Stimulated activated CD4-positive, alpha-beta T cell treated with anti-CD3 and anti-CD28 coated beads, Interleukin-2, amount 100 ng/mL, for 4 hours (primary cell): ENCODE results near the gene NCLN.
"Not testable (repeated sequence)": the region's sequence is repeated elsewhere in the genome, so short reads cannot be mapped to it uniquely, and the experiment has no call there.

Experiments used
- DNase-seq: peaks from one replicate; pipeline ENCODE4 v3.0.0-alpha.2; 2020; ENCODE audit warnings: low read depth

NCLN gene, protein sequence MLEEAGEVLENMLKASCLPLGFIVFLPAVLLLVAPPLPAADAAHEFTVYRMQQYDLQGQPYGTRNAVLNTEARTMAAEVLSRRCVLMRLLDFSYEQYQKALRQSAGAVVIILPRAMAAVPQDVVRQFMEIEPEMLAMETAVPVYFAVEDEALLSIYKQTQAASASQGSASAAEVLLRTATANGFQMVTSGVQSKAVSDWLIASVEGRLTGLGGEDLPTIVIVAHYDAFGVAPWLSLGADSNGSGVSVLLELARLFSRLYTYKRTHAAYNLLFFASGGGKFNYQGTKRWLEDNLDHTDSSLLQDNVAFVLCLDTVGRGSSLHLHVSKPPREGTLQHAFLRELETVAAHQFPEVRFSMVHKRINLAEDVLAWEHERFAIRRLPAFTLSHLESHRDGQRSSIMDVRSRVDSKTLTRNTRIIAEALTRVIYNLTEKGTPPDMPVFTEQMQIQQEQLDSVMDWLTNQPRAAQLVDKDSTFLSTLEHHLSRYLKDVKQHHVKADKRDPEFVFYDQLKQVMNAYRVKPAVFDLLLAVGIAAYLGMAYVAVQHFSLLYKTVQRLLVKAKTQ

DNA sequence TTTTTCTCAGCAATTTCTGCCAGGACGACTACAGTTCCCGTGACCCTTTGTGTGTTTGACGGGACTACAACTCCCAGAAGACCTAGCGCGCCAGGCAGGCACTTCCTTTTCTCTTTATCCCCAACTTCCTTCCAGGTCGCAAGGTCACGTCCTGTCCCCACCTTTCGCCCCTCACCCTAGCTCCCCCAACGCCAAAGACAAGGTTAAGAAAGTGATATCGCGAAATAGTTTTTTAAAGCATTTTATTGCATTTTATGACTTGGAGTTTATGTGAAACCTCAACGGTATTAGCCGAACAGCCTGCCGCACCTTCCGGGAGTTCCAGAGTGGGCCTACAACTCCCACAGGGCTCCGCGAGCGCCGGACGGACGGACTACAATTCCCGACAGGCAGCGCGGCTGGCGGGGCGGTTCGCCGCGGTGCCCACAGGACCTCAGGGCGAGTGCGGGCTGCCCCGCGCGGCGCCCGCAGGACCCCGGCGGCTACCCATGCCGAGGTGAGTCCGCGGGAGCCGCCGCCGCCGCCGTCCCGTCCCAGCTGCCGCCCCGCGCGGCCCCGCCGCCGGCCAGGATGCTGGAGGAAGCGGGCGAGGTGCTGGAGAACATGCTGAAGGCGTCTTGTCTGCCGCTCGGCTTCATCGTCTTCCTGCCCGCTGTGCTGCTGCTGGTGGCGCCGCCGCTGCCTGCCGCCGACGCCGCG, at the start of gene NCLN:
TSS of gene NCLN (plus strand) at position 470 of the 699 bp plus-strand sequence. CDS start at position 571, 101 bp downstream.
- peak; percentile 90 for DNase-seq

DNA sequence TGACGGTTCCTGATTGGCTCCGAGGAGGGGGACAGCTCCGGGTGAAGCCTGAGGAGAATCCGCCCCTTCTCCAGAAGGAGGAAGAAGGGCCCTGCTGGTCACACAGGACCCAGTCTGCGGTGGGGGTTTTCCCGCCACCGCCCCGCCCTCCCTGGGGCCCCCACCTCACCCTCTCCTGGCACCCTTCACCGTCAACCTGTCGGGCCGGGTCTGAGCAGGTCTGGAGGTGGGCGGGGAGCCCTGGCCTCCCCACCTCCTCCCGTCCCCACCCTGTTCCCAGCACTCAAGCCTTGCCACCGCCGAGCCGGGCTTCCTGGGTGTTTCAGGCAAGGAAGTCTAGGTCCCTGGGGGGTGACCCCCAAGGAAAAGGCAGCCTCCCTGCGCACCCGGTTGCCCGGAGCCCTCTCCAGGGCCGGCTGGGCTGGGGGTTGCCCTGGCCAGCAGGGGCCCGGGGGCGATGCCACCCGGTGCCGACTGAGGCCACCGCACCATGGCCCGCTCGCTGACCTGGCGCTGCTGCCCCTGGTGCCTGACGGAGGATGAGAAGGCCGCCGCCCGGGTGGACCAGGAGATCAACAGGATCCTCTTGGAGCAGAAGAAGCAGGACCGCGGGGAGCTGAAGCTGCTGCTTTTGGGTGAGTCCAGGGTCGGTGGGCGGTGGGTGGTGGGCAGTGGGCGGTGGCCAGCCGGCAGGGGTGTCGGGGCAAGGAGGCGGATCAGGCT, 49.6 kb upstream of the NCLN start, which contains the start of gene GNA15:
TSS of gene GNA15 (plus strand) at position 73 of the 723 bp plus-strand sequence. CDS start at position 491, 418 bp downstream.
- DNase-seq = peak; percentile 24

DNA sequence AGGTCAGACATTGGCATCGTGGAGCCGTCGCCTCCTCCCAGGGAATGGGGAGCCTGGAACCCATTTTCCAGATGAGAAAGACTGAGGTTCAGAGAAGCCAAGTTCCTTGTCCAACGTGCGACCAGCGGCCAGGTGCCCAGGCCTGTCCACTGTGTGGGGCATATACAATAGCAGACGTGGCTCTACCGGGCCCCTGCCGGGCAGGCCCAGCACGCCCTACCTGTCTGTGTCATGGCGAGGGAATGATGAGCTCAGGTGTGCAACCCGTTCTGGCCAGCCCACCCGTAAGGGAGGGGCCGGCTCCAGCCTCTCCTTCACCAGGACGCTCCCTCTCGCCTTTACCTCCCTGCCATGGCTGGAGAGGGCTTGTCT, 49.1 kb upstream of the NCLN start:
- no peak for DNase-seq

DNA sequence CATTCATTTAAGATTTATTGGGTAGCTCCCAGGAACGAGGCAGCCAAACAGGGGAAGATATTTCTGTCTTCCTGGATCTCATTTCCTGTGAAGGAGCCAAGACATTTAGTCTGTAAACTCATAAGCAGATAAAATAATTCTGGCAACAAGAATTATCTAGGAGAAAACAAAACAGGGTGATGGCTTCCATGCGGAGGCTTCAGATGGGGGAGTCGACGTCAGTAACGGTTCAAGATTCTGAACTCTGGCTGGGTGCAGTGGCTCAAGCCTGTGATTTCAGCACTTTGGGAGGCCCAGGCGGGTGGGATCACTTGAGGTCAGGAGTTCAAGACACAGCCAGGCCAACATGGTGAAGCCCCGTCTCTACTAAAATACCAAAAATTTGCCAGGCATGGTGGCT, 48.6 kb upstream of the NCLN start:
- DNase-seq = no peak

DNA sequence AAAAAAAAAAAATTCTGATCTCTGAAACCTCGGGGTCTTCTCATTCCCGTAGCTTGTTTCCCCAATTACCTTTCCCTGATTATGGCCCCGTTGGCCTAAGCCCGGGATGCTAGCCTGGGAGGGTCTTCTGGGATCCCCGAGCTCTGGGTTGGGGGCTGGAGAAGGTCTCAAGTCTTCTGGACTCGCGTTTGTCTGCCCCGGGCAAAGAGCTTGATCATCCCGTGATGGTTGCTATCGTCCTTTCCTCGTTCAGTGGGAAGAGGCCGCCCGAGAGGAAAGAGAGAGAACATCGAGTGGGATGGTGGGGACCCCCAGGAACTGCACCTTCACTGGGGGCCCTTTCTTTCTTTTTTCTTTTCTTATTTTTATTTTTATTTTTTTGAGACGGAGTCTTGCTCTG, 47.5 kb upstream of the NCLN start:
- no peak for DNase-seq

DNA sequence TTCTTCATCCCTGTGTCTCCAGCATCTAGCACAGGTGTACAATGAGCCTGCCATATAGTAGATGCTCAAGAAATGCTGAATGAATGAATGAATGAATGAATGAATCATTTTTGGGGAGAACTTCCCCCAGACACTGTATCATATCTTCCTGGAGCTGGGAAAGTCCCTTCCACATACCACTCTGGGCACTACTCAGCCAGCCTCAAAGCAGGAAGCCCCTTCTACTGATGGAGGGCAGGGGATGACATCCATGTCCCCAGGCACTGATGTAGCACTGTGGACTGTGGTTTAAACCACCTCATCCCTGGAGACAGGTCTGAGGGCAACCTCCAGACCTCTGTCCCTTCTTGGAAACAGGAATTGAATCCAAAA, 45.1 kb upstream of the NCLN start:
- no peak for DNase-seq

DNA sequence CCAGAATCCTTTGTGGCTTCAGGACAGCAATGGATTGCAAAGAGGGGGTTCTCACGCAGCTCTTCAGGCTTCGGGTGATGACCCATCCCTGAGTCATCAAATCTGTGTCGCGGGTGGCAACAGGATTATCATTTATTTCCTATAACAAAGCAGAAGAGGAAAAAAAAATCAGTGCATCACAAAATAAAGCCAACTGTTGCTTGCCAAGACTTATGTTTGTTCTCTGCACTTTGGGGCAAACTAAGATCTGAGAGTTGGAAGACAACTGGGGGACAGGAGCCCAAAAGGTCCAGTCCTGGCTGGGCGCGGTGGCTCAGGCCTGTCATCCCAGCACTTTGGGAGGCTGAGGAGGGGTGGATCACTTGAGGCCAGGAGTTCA, 43.4 kb upstream of the NCLN start:
- peak; percentile 62 for DNase-seq

DNA sequence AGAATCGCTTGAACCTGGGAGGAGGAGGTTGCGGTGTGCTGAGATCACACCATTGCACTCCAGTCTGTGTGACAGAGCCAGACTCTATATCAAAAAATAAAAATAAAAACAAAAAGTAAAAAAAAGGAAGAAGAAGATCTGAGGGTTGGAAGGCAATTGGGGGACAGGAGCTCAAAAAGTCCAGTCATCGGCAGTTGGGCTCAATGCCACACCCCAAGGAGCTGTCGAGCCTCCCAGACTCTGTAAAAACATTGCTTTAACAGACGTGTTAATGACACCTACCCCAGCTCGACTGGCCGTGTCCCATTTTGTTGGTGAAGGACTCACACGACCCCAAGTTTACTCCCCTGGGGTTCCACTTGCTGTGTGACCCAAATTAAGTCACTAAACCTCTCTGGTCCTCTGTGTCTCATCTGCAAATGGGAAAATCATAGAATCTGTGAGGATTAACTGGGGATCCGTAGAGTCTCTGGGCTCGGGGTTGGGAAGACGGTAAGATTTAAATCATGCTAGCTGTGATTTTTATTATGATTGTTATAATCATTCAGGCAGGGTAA, 42.9 kb upstream of the NCLN start:
- no peak for DNase-seq

DNA sequence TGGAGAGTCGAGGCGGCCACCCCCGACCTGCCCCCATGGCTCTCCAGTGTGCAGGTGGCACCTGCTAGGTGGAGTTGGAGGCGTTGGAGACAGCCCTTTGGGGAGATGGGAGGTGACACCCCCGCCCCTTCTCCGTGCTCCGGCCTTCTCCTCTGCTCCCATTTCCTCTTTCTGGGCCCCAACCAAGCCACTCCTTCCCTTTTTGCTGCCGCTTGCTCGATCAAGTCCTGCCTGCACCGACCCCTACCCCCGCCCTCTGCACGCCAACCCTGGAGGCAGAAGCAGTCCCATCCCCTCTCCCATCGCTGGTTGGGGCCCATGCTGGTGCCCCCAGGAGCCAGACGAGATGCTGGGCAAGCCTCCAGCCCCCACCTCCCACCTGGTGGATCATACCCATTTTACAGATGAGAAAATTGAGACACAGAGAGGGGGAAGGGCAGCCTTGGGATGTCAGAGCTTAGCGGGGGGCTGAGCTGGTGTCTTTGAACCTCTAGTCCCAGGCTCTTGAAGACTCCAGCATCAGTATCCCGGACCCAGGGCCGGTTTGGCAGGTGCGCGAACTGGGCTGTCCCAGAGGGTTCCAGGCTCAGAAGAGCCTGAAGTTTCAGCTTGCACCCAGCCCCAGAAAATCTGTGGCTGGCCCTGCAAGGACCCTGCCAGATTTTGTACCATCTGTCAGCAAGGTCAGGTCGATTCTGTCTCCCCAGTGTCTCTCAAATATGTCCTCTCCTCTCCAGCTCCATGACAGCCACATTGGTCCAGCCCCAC, 39.6 kb upstream of the NCLN start:
- no peak for DNase-seq

DNA sequence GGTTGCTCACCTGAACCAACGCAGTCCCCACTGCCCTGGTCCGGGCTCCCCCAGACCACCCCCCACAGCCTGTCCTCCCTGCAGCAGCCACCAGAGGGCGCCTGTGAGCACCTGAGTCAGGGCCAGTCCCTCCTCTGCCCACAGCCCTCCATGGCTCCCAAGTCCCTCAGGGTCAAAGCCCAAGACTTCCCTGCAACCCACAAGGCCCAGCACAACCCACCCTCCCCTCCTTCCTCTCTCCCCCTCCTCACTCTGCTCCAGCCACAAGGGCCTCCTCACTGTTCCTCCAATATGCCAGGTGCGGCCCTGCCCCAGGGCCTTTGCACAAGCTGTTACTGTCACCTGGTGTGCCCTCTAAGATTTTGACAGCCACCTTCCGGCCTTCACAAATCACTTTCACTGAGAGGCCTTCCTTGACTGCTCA, 39.0 kb upstream of the NCLN start:
- peak; percentile 50 for DNase-seq

DNA sequence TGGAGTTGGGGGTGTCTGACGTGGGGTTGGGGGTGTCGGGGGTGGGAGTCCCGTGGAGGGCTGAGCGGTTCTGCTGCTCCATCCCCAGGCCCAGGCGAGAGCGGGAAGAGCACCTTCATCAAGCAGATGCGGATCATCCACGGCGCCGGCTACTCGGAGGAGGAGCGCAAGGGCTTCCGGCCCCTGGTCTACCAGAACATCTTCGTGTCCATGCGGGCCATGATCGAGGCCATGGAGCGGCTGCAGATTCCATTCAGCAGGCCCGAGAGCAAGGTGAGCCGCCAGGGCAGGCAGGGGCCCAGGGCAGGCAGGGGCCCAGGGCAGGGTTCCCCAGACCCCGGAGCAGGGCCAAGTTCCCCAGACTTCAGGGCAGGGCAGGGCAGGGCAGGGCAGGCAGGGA, 37.2 kb upstream of the NCLN start:
- DNase-seq = no peak

DNA sequence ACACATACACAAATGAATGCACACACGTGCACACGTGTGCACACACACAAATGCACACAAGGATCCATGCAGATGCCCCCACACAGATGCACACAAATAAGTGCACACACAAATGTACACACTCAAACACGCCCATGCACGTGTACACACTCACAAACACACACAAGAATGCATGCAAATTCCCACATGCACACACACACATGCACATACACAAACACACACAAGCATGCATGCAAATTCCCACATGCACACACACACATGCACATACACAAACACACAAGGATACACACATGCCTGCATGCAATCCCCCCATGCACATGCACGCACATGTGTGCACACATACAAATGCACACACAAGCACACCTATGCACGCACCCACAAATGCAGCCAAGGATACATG, 36.6 kb upstream of the NCLN start:
- DNase-seq = no peak

DNA sequence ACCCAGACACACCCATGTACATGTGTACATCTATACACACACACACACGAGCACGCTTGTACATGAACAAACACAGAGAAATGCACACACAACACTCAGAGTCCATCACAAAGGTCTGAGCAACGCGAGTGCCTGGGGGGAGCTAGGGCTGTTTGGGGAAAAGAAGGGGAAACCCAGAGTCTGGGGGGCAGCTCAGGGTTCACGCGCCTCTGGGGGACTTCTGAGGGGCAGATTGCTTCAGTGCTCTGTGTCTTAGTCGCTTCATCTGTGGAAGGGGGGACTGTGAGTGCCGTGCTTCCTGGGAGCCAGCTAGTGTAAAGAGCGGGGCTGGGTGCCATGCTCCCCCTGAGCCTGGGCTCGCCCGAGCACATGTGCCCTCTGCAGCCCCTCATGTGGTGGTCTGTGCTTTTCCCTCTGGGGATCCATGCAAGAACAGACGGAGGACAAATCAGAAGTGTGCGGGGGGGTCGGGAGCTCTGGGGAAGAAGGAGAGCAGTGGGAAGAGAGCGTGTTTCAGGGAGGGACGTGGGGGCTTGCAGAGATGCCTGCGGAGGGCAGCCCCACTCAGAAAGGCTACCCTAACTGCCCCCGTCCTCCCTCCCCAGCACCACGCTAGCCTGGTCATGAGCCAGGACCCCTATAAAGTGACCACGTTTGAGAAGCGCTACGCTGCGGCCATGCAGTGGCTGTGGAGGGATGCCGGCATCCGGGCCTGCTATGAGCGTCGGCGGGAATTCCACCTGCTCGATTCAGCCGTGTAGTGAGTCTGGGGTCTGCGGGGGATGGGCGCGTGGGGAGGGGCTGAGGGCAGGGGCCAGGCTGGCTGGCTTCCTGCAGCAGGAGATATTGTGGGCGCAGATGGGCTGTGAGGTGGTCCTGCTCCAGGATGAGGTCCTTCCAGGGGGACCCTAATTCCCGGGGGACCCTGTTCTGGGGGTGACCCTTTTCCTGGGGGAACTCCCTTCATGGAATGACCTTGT, 35.9 kb upstream of the NCLN start:
- DNase-seq = no peak

DNA sequence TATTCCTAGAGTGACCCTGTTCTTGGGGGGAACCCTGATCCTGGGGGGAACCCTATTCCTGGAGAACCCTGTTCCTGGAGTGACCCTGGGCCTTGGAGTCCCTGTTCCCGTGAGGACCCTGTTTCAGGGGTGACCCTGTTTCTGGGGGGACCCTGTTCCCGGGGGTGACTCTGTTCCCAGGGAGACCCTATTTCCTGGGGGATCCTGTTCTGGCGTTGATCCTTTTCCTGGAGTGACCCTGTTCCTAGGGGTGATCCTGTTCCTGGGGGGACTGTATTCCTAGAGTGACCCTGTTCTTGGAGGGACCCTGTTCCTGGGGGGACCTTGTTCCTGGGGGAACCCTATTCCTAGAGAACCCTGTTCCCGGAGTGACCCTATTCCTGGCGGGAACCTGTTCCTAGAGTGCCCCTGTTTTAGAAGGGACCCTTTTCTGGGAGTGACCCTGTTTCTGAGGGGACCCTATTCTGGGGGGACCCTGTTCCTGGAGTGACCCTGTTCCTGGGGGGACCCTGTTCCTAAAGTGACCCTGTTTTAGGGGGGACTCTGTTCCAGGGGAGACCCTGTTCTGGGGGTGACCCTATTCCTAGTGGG, 34.9 kb upstream of the NCLN start:
- DNase-seq = no peak

DNA sequence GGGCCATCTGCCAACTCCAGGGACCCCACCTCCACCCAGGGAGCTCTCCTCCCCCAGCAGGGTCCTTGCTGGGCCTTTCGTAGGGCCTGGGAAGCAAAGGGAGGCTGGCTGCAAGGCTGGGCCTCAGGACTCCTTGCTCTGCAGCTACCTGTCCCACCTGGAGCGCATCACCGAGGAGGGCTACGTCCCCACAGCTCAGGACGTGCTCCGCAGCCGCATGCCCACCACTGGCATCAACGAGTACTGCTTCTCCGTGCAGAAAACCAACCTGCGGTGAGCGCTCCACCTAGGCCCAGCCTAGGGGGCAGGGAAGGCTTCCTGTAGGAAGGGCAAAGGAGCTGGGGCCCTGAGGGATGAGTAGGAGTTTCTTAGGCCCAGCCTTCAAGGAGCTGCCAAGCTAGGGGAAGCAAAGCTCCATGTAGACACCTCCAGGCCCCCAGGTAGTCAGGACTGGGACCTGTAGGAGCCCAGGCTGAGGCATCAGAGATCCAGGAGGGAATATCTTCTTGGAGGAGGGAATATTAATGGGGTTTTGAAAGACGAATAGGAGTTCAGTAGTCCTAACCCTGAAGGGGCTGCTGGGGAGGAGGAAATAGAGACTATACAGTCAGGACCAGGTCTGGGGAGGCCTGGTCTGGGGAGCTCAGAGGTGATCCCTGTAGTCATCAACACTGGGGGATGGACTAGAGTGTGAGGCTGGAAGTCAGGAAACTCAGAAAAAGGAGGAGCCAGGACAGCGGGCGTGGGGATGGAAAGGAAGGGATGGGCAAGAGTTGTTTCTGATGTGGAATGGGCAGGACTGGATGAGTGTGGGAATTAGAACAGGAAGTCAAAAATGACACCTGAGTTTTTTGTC, 33.9 kb upstream of the NCLN start:
- DNase-seq = no peak

DNA sequence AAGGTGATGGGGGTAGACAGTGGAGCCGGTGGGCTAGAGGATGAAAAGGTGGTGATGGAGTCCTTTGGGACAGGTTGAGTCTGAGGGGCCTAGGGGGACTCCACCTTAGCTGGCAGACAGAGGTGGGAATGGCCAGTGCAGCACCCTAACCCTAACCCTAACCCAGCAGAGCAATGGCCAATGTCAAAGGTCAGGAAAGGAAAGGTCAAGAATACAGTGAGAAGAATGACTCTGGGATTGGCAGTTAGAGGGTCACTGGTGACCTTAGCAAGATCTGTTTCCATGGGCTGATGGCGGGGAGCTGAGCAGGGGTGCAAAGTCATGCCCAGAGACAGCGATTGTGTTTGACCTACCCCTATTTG, 33.3 kb upstream of the NCLN start:
- no peak for DNase-seq

DNA sequence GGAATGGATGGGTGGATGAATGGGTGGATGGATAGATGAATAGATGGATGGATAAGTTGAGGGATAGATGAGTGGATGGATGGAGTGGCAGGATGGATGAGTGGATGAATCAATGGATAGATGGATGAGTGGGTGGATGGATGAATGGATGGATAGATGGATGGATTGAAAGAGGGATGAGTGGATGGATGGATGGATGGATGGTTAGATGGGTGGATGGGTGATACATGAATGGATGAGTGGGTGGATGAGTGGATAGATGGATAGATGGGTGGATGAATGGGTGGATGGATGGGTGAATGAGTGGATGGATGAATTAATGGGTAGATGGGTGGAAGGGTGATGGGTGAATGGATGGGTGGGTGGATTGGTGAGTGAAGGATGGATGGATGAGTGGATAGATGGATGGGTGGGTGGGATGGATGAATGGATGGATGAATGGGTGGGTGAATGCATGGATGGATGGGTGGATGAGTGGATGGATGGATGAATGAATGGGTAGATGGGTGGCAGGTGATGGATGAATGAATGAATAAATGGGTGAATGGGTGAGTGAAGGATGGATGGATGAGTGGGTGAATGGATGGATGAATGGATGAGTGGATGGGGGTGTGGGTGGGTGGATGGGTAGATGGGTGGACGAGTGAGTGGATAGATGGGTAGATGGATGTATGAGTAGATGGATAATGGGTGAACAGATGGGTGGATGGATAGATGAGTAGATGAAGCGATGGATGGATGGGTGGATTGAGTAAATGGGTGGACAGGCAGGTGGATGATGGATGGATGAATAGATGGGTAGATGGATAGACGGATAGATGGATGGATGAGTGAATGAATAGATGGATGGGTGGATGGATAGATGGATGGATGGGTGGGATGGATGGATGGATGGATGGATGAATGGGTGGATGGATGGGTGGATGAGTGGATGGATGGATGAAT, 32.2 kb upstream of the NCLN start:
- no peak for DNase-seq

DNA sequence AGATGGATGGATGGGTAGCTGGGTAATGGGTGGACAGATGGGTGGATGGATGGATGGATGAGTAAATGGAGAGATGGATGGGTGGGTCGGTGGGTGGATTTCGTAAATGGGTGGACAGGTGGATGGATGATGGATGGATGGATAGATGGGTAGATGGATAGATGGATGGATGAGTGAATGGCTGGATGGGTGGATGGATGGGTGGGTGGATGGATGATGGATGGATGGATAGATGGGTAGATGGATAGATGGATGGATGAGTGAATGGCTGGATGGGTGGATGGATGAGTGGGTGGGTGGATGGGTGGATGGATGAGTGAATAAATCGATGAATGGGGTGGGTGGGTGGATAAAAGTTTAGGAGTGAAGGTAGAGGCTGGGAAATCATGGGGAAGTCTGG, 31.3 kb upstream of the NCLN start:
- DNase-seq = not testable (repeated sequence)
